WTC11 (cell line): ENCODE results near the gene NDUFS3.
"Not testable (repeated sequence)": the region's sequence is repeated elsewhere in the genome, so short reads cannot be mapped to it uniquely, and the experiment has no call there.

ENCODE experiments used
- CBFB ChIP-seq: sonication (generic); formaldehyde crosslinking; IDR thresholded peaks from 2 replicates; pipeline ENCODE4 v1.8.1; 2022; ENCODE audit warnings: mild to moderate bottlenecking, low read depth, missing genetic modification reagents
- TP53 ChIP-seq: sonication (generic); formaldehyde crosslinking; IDR thresholded peaks from 2 replicates; pipeline ENCODE4 v1.8.1; 2023; ENCODE audit warnings: mild to moderate bottlenecking, missing genetic modification reagents
- TF ChIP-seq, protein P1 (sequence below): fragments of 200-600 bp; IDR thresholded peaks from 2 replicates; pipeline ENCODE4 v1.8.0; 2022; ENCODE audit warnings: antibody characterized with exemption
- TF ChIP-seq, protein P2 (sequence below): sonication (generic); formaldehyde crosslinking; IDR thresholded peaks from 2 replicates; pipeline ENCODE4 v1.8.1; 2023; ENCODE audit warnings: mild to moderate bottlenecking, missing genetic modification reagents

DNA sequence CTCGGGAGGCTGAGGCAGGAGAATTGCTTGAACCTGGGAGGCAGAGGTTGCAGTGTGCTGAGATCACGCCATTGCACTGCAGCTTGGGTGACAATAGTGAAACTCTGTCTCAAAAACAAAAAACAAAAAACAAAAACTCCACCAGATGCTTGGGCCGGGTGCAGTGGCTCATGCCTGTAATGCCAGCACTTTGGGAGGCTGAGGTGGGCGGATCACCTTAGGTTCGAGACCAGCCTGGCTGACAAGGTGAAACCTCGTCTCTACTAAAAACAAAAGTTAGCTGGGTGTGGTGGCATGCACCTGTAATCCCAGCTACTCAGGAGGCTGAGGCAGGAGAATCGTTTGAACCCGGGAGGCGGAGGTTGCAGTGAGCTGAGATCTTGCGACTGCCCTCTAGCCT, 14.5 kb upstream of the NDUFS3 start:
- TF ChIP-seq, protein P1, sequence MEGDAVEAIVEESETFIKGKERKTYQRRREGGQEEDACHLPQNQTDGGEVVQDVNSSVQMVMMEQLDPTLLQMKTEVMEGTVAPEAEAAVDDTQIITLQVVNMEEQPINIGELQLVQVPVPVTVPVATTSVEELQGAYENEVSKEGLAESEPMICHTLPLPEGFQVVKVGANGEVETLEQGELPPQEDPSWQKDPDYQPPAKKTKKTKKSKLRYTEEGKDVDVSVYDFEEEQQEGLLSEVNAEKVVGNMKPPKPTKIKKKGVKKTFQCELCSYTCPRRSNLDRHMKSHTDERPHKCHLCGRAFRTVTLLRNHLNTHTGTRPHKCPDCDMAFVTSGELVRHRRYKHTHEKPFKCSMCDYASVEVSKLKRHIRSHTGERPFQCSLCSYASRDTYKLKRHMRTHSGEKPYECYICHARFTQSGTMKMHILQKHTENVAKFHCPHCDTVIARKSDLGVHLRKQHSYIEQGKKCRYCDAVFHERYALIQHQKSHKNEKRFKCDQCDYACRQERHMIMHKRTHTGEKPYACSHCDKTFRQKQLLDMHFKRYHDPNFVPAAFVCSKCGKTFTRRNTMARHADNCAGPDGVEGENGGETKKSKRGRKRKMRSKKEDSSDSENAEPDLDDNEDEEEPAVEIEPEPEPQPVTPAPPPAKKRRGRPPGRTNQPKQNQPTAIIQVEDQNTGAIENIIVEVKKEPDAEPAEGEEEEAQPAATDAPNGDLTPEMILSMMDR = not testable (repeated sequence)
- TF ChIP-seq CBFB (CRISPR knock-in tag); TP53: not testable (repeated sequence)
- TF ChIP-seq, protein P2, sequence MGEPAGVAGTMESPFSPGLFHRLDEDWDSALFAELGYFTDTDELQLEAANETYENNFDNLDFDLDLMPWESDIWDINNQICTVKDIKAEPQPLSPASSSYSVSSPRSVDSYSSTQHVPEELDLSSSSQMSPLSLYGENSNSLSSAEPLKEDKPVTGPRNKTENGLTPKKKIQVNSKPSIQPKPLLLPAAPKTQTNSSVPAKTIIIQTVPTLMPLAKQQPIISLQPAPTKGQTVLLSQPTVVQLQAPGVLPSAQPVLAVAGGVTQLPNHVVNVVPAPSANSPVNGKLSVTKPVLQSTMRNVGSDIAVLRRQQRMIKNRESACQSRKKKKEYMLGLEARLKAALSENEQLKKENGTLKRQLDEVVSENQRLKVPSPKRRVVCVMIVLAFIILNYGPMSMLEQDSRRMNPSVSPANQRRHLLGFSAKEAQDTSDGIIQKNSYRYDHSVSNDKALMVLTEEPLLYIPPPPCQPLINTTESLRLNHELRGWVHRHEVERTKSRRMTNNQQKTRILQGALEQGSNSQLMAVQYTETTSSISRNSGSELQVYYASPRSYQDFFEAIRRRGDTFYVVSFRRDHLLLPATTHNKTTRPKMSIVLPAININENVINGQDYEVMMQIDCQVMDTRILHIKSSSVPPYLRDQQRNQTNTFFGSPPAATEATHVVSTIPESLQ (CRISPR knock-in tag) = not testable (repeated sequence)
